Jurkat, Clone E6-1 (cell line): ENCODE results near the gene PRKCE.

Source experiments
- DNase-seq: peaks from one replicate; pipeline ENCODE4 v3.0.0-alpha.2; 2011; ENCODE audit warnings: low read depth, low spot score
- H3K4me3 ChIP-seq: 2 replicates; pipeline ENCODE4 v1.5.1; 2011; ENCODE audit warnings: mild to moderate bottlenecking, low read length, control low read depth, moderate library complexity

Gene PRKCE

GRCh38 chr2:46161911-46162310 is 510.4 kb downstream of the PRKCE start:
- no peak for DNase-seq
- H3K4me3 ChIP-seq = no peak overlapping the region

DNA sequence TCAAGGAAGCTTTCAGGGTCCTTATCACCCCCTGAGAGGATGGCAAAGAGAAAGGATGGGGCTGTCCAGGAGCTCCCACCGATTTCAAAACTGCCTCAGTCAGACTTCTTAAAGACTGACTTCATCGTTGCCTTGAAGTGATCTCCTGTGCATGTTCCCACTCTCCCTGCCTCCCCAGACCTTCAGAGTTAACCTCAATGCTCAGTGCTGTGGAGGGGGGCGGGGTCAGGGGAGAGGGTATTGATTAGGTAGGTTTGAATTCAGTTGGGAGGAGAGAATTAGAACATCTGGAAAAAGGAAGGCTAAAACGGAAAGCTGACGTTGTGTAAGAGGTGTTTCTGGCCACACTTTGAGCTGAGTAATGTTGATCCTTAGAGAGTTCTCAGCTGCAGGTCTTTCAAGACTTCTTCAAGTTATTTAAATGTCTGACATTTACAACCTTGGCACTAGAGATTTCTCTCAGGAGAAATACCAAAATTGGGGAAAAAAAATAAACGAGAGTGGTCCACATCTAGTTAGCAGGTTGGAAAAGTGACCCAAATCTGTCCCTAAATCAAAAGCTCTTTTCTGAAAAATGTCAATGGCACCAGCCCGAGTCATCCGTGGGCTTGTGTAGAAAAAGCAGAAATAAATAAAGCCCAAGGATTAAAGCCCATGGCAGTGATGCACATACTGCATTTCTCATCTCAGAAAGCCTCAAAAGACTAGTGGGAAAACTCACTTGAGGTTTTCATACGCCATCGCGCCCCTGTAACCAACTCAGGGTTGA is 511.0 kb downstream of the PRKCE start:
- DNase-seq = no peak
- H3K4me3 ChIP-seq = no peak overlapping the region

DNA sequence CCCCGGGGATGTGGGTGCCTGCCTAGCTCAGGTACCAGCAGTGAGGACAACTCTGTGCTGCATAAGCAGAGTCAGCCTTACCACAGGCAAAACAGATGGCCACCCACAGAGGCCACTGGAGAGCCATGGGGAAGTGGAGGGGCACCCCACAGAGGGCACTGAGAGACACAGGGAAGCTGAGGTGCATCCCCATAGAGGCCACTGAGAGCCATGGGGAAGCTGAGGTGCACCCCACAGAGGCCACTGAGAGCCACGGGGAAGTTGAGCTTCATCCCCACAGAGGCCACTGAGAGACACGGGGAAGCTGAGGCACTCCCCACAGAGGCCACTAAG is 511.6 kb downstream of the PRKCE start:
- no peak overlapping the region for H3K4me3 ChIP-seq
- no peak for DNase-seq

DNA sequence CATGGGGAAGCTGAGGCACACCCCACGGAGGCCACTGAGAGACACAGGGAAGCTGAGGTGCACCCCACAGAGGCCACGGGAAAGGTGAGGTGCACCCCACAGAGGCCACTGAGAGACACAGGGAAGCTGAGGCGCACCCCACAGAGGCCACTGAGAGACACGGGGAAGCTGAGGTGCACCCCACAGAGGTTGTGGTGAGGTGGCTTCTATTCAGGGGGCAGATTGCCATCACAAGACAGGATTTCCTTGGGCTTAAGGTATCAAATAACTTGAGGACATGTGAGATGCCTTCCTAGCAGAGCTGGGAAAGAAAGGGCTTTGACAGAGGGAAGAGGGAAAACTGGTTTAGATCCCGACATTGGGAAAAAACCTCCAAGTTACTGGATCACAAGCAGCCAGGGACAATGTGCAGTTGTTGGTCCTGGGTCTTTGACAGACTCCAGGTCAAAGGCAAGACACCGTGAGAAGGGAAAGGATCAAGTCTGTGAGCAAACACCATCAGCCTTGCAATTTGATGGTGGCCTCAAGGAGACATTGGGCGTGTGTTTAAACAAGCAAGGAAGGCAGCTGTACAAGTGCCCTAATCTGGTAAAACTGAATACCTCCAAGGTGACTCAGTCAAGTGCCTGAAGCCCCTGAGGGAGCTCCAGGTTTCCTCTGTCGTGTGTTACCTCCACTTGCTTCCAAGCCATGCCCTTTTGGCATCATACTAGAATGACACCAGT is 512.5 kb downstream of the PRKCE start:
- no peak for DNase-seq
- H3K4me3 ChIP-seq = no peak overlapping the region

GRCh38 chr2:46164529-46165301 is 513.2 kb downstream of the PRKCE start:
- no peak for DNase-seq
- H3K4me3 ChIP-seq = no peak overlapping the region

DNA sequence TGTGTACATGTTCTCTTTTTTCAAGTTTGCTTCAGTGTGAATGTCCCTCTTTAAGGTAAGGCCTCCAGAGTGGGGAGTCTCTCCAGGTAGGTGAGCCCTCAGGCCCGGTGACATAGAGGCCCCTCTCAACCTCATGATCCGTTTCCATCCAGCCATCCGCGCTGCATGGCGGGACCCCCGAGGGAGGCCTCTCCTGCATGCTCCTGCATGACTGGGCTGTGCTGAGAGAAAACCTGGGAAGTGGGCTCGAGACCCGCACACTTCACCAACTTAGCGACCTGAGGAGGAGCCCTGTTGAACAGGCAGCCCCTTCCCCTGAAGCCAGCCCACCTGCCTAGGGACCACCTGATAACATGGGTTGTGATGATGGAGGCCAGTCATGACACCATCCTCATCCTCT is 514.4 kb downstream of the PRKCE start:
- DNase-seq = no peak
- H3K4me3 ChIP-seq = no peak overlapping the region

DNA sequence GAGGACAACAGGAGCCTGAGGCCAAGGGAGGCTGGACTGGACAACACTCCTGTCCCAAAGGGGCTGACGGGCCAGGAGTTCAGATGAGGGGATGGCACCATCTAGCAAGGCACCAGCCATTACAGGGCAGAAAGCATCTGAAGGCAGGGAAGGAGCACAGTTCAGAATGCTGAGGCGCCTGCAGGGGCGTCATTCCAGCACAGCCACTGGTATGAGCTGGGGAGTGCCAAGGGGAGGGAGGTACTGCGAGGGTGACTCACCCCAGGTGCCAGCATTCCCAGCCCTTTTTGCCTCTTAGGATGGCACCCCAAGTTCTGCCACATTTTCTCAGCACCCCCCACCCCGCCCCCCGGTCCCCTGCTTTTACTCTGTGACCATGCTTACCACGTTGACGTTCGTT is 515.9 kb downstream of the PRKCE start:
- no peak overlapping the region for H3K4me3 ChIP-seq
- DNase-seq = no peak

DNA sequence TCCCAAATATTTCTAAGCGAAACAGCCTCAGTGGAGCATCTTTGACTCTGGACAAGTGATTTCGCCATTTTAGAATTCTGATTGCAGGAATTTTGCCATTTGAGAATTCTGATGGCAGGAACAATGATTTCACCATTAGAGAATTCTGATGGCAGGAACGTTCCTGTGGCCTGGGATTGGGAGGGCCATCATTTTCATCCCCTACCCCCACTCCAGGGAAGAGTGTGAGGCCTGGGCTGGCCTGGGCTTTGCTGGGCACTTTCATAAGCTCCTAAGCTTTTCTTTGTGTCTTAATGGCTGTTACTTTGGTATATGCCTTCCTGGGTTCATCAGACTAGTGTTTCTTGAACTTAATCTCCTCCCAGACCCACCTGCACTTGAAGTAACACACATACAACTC is 516.4 kb downstream of the PRKCE start:
- no peak overlapping the region for H3K4me3 ChIP-seq
- no peak for DNase-seq

- no peak for DNase-seq
Observed at GRCh38 chr2:46169467-46169866, 518.0 kb downstream of the PRKCE start.

GRCh38 chr2:46170026-46170425 is 518.6 kb downstream of the PRKCE start:
- H3K4me3 ChIP-seq = no peak overlapping the region
- no peak for DNase-seq

More at GRCh38 chr2:46169467-46169866, 518.0 kb downstream of the PRKCE start:
- H3K4me3 ChIP-seq = no peak overlapping the region

DNA sequence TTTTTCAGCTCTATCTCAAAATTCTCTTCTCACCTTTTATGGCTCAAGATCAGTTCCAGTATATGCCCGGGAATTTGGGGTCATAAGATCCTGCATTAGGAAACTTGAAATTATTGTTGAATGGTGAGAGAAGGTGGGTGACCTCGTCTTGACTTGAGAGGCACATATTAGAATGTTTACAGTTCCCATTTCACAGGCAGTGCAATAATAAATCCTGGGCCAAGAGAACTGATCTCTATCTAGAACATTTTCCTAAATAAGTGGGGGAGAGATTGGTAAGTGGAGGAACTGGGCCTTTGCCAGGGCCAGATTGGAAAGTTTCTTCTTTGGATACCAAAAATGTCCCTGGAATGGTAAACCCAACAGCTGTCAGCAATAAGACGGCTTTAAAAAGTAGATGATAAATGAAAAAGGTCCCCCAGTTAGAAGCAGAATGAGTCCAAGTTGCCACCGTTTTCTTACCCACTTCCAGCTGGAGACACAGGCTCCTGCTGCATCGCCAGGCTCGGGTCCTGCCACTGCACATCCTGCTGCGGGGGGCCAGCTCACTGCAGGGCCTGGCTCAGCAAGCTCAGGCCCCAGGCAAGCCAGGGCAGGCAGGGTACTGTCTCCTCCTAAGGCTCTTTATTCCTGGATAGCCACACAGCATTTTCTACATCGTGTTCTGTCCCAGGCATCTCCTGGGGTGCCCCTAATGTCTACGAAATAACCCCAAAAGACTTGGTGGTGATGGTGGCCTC is 519.3 kb downstream of the PRKCE start:
- no peak overlapping the region for H3K4me3 ChIP-seq
- DNase-seq = no peak

GRCh38 chr2:46171411-46171953 is 520.0 kb downstream of the PRKCE start:
- H3K4me3 ChIP-seq = no peak overlapping the region
- DNase-seq = no peak

GRCh38 chr2:46171996-46172546 is 520.6 kb downstream of the PRKCE start:
- no peak for DNase-seq
- no peak overlapping the region for H3K4me3 ChIP-seq

DNA sequence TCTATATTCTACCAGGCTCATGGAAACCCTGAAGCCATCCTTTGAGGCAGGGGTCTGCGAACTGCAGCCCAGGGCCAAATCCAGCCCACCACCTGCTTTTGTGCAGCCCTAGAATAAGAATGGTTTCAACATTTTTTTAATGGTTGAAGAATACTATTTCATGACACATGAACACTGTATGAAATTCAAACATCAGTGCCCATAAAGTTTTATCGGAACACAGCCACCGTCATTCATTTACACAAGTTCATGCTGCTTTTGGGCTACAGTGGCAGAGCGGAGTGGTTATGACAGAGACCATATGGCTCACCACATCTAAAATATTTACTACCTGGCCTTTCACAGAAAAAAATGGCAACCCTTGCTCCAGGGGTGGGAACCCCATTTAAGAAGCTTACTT is 521.6 kb downstream of the PRKCE start:
- no peak for DNase-seq
- no peak overlapping the region for H3K4me3 ChIP-seq

DNA sequence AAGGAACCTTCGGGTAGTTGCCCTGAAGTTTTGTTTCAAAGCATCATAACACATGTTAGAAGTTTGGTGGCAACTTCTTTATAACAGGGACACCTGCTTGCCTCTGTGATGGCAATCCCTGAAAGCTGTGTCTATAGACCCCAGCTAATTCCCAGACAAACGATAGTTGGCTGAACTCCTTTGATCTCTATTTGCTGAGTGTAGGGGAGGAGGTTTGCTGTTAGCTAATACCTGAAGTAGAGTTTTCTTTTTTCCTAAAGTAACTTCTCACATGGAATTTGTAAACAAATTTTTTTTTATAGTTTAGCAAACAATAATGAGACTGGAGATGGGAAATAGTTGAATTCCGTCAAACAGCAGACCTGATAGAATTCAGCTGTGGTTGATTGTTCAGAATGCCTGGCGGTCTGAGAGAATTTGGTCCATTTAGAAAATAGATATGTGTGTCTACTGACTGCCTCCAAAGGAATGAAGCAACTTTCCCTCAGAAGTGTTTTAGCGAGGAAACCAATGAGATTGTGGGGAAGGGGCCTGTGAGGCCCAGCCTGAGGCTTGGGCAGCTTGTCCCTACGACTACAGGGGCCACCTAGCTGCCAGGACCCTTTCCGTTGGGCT is 522.3 kb downstream of the PRKCE start:
- DNase-seq = no peak
- H3K4me3 ChIP-seq = no peak overlapping the region

GRCh38 chr2:46174345-46175170 is 523.1 kb downstream of the PRKCE start:
- no peak overlapping the region for H3K4me3 ChIP-seq
- no peak for DNase-seq

DNA sequence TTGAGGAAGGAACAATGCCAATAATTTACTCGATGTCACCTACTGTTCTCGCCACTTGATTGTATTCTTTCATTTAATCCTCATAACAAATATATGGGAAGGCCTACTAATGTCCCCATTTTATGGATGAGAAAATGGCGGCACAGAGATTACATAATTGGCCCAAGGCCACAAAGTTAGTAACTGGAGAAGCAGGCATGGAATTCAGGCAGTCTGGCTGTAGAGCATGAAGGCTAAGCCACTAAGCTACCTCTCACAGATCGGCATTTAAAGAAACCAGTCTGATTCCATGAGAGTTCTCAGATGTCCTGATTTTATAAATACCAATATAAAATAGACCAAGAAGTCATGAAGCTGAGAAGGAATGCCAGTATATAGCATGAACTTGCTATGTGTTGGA is 523.9 kb downstream of the PRKCE start:
- no peak overlapping the region for H3K4me3 ChIP-seq
- DNase-seq = no peak
